Jurkat, Clone E6-1 (cell line): ENCODE data around the gene NTF3. TPM values are rescaled to one million over a fixed set of nuclear protein-coding genes. Genes with fewer than 3 reads are reported as not detected.

Source experiments
- DNase-seq: peaks from one replicate; pipeline ENCODE4 v3.0.0-alpha.2; 2011; ENCODE audit warnings: low read depth, low spot score
- H3K4me3 ChIP-seq: 2 replicates; pipeline ENCODE4 v1.5.1; 2011; ENCODE audit warnings: mild to moderate bottlenecking, low read length, control low read depth, moderate library complexity
- polyA plus RNA-seq: library from polyadenylated mRNA; unstranded; fragments of >200 nt; gene quantifications from one replicate; pipeline ENCODE4 v1.2.1, GENCODE V29; 2012; ENCODE audit warnings: missing spikeins; ENCODE audit not compliant: insufficient read length, insufficient read depth

Gene NTF3
- polyA plus RNA-seq = 1.3 TPM

DNA sequence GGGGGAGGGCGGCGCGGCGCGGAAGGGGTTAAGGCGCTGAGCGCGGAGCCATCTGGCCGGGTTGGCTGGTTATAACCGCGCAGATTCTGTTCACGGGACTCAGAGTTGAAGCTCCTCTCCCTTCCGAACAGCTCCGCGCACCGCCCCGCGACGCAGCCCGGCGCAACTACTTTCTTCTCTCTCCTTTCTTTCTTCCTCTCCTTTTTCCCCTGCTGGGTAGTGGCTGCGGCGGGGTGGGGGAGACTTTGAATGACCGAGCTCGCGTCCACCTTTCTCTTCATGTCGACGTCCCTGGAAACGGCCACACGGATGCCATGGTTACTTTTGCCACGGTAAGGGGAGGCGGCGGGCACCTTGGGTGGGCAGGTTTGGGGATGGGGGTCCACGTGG, at the start of gene NTF3:
TSS of gene NTF3 (plus strand) at position 98 of the 390 bp plus-strand sequence. CDS start at position 315, 217 bp downstream.
- peak within 1 kb of the TSS; percentile 37 for H3K4me3 ChIP-seq
- DNase-seq = peak; percentile 20

- DNase-seq = no peak
Observed at GRCh38 chr12:5384015-5384414, 47.9 kb upstream of the NTF3 start.

DNA sequence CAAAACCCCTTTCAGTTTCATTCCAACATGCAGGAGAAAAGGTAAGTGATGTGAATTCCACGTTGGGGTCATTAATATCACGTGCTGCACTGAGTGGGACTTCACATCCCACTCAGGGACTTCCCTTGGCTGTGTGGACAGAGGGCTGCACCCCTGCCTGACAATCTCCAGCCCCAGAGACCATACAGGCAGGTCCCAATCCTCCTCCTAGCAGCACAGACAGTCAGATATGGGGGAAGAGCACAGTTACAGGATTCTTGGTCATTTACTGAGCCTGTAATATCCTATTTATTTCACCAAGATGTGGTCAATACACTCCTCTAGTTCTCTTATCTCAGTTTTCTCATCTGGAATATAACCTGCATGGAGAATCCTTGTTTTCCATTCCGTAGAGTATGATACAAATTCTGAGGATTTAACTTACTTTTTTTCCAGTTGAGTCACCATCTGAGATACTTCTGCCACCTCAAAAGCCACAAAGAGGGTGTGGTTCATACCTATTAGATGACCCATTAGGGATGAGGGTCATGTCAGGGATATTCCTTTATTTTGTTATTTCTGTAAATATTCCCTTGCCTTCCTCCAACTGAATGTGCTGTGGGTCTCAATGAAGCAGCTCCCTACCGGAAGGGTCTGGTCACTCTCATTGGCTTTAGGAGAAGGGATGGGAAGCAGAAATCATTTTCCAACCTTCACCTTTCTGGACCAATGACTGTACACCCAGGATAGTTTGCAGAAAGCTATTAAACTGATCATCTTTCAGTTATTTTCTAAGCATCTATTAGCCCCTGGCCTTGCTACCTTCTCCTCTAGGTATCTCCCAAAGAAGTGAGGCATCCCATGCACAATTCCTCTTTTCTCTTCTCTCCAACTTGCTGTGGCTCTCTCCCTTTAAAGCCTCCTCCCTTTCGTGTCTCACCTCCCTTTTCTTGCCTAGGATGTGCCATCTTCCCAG, 43.0 kb upstream of the NTF3 start:
- H3K4me3 ChIP-seq = no peak overlapping the region
- no peak for DNase-seq

More at GRCh38 chr12:5384015-5384414, 47.9 kb upstream of the NTF3 start:
- H3K4me3 ChIP-seq = no peak overlapping the region

- H3K4me3 ChIP-seq = no peak overlapping the region
- no peak for DNase-seq
Observed at GRCh38 chr12:5390174-5390799, 41.6 kb upstream of the NTF3 start.

GRCh38 chr12:5391653-5392052, 40.3 kb upstream of the NTF3 start:
- DNase-seq = no peak
- no peak overlapping the region for H3K4me3 ChIP-seq

DNA sequence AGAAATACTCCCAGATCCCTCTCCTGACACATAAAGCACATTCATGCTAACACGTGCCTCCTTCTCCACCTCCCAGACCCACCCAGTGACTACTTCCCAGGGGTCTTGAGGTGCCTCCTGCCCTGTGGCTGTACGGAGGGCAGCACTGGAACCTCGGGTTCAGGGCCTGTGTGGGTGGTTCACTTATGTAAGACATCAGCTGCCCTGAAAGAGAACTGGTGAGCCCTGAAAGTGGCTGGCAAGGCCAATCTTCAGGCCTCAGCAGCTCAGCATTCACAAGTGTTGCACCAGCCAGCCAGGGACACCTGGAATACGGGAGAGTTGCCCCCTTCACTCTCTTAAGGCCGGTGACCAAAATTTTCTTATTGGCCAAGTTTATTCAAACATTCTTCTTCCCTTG, 38.9 kb upstream of the NTF3 start:
- no peak for DNase-seq

DNA sequence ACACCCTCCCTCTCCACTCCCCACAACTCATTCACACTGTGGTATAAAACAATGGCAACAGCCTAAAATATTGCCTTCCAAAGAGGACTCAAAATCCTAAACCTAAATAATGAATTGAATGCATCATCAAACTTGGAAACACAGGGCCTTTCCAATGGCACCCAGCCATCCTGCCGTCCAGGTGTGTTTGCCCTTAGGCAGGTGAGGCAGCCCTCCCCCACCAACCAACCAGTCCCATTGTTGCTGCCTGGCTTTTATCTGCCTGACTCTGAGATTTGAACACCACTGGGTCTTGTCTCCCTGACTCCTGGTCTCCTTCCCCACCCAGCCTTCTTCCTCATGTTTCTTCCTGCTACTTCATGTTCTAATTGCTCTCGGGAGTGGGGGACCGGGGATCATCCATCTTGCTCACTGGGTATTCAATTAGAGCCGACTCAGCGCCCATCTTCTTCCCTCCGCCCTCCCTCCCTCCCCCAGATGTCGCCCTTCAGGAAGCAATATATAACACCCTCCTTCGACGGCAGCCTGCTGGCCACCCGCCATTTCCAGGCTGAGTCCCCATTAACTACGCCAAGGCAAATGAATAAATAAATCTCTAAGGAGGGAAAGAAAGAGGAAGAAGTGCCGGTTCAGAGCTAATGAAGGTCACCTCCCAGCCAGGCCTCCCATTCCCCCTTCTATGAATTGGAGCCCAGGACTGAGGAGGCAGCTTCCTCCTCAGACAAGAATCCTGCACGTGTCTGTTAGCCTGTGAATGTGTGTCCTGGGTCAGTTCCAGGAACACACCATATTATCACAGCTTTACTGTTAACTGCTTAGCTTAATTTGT, 36.3 kb upstream of the NTF3 start:
- DNase-seq = no peak
- H3K4me3 ChIP-seq = no peak overlapping the region

More for the DNA sequence above, 38.9 kb upstream of the NTF3 start:
- no peak overlapping the region for H3K4me3 ChIP-seq

DNA sequence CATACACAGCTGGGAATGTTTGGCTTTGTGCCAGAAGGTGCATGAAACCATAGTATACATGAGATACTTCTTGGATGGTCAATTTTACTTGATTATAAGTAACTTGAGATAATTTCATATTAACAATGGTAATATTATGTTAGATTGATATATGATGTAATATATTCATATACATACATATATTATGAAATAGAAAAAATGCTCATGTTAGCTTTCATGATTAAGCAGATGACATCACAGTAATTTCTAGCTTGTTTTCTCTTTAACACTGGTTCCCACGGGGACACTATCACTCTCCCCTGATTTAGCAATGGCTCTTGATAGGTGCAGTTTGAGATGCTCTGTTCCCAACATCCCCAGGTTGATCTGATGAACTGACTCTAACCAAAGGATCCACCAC, 35.4 kb upstream of the NTF3 start:
- no peak for DNase-seq
- H3K4me3 ChIP-seq = no peak overlapping the region

GRCh38 chr12:5399266-5399665, 32.6 kb upstream of the NTF3 start:
- no peak overlapping the region for H3K4me3 ChIP-seq
- DNase-seq = no peak

- no peak overlapping the region for H3K4me3 ChIP-seq
- no peak for DNase-seq
Observed at GRCh38 chr12:5402009-5402935, 29.6 kb upstream of the NTF3 start.

- H3K4me3 ChIP-seq = no peak overlapping the region
- DNase-seq = no peak
Observed at GRCh38 chr12:5403411-5403810, 28.5 kb upstream of the NTF3 start.

DNA sequence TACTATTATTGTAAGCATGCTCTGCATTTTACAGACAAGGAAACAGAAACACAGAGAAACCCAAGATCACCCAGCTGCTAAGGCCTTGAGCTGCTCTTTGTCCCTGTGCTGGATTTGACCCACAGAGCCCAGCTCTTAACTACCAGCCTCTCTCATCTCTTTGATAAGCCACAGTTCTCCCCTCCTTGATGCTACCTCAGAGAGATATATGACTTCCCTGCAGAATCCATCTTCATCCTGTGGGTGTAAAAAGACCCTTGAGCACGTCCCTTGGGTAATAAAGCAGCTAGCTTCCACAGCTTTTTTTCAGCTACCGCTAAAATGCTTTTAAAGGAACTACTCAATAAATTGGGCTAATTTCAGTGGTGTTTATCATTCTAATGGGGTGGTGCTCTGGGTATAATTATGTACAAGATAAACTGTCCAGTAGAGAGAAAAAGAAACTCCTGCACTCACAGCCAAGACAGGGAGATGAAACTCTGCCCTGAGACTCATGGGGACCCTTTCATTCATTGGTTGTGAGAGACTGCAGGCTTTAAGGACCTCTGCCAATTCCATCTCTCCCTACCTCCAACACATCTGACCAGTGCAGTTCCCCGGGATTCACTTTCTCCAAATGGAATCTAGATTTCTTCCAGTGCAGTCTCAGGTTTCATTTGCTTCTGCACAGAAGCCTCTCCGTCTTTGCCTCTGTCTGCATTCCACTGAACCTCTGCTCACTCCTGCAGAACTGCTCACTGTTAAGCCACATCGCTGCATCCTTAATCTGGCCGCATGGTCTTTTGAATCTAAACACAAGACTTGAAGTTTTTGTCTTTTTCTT, 24.7 kb upstream of the NTF3 start:
- DNase-seq = no peak
- H3K4me3 ChIP-seq = no peak overlapping the region

DNA sequence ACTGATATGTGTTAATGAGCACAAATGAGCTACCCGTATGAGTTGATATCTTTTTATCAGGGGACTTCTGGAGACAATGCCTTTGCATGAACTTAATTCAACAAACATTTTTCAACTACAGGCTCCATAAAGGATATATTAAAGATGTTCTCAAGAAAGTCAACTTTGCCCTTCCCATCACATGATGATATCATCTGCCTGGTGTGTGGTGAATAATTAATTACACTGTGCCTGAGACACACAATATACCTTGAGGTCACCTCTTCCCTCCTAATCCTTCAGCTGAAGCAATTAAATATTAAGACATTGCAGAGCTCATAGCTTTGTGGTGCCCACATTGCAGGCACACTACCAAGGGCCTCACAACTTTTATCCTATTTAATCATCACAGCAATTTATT, 22.3 kb upstream of the NTF3 start:
- no peak overlapping the region for H3K4me3 ChIP-seq
- DNase-seq = no peak

DNA sequence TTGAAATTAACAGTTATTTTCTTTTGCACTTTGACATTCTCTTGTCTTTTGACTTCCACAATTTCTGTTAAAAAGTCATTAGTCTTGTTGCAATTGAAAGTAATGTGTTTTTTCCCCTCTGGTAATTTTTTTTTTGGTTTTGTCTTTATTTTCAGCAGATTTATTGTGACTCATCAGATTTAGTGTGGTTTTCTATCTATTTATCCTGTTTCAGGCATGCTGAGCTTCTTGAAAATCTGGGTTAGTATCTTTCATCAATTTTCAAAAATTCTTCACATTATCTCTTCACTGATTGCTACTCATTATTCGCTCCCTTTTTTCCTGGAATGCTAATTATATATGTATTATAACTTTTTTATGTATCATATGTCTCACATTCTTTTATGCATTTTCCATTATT, 15.3 kb upstream of the NTF3 start:
- DNase-seq = no peak
- no peak overlapping the region for H3K4me3 ChIP-seq

- no peak overlapping the region for H3K4me3 ChIP-seq
- DNase-seq = no peak
Observed at GRCh38 chr12:5417500-5417899, 14.4 kb upstream of the NTF3 start.

- H3K4me3 ChIP-seq = no peak overlapping the region
- DNase-seq = peak; percentile 28
Observed at GRCh38 chr12:5428332-5429221, 3.3 kb upstream of the NTF3 start.
